ENCODE results near the gene GPR179.
"Not testable (repeated sequence)": the region's sequence is repeated elsewhere in the genome, so short reads cannot be mapped to it uniquely, and the experiment has no call there.

GPR179 gene

GRCh38 chr17:38322156-38322779 lies 21.5 kb downstream of the GPR179 start:
- no peak for DNase-seq

DNA sequence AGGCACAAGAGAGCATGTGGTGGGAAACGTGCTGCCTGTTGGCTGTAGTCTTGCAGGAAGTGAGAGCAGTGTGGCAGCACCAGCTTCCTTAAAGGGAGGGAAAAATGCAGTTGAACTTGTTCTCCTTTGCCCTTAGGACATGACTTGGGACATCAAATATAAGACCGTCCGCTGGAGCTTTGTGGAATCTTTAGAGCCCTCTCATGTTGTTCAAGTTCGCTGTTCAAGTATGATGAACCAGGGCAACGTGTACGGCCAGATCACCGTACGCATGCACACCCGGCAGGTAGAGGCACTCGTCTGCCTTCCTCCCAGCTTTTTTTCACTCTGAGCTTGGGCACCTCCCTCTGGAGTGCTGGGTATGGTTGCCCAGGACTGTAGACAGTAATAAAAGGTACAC lies 23.3 kb downstream of the GPR179 start:
- no peak for DNase-seq

- no peak for DNase-seq
Observed at GRCh38 chr17:38317081-38317480, 26.7 kb downstream of the GPR179 start.

DNA sequence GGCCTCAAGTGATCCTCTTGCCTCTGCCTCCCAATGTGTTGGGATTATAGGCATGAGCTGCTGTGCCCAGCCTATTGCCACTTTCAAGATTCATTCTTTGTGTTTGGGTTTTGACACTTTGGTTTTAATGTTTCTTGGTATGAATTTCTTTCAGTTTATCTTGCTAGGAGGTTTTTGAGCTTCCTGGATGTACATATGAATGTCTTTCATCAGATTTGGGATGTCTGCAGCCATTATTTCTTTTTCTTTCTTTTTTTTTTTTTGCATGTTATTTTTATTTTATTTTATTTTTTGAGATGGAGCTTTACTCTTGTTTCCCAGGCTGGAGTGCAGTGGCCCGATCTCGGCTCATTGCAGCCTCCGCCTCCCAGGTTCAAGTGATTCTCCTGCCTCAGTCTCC lies 28.3 kb downstream of the GPR179 start:
- no peak for DNase-seq

DNA sequence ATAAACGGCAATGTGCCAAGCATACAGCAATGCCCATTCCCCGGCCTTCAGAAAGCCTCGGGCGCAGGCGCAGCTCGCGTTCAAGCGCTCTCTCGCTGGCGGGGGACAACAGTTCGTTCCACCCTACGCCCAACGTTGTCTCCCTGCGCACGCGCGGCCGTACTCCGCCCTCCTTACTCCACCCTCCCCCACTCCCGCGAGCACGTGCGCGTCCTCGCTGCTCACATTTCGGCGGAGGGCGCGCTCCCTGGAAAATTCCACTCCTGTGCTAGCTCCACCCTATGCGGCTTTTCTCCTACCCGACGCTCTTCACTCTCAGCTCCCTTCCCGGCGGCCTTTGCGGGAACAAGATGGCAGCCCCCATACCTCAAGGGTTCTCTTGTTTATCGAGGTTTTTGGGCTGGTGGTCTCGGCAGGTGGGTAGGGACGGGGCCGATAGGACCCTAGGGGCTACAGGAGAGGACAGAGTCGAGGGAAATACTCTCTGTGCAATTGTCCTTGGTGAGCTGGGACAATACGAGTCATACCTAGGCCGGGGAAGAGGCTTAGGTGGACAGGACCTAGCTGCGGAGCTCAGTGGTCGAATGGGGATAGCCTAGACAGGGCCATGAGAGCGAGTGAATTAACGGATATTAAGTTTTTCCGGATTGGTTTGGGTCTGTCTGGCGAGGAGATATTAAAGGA lies 46.8 kb downstream of the GPR179 start, which contains the start of gene MRPL45:
Gene MRPL45, plus strand, starts transcription at position 335 of the 684 bp plus-strand sequence. Its CDS starts 16 bp downstream, at position 351.
- DNase-seq, result peak; percentile 91

DNA sequence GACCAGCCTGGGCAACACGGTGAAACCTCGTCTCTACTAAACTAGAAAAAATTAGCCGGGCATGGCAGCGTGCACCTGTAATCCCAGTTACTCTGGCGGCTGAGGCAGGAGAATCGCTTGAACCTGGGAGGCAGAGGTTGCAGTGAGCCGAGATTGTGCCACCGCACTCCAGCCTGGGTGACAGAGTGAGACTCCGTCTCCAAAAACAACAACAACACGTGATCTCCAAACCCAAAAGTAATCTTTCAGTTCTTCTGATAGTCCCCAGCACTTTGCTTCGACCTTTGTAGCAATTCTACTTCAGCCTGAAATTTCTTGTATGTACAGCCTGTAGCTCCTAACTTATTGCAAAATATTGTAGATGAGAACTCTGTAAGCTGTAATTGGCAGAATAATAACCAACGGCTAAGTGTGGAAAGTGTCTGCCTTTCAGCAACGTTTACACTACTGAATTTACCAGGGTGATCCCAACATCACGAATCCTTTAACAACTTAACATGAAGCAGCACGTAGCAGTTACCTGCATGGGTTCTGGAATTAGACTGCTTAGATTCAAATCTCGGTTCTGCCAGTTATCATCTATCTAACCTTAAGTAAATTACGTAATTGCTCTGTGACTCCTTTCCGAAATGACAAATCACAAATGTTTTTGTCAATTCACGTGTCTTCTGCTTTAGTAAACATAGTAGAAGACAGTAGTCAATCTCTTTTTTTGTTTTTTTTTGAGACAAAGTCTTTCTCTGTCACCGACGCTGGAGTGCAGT lies 48.0 kb downstream of the GPR179 start:
- DNase-seq, result not testable (repeated sequence)

DNA sequence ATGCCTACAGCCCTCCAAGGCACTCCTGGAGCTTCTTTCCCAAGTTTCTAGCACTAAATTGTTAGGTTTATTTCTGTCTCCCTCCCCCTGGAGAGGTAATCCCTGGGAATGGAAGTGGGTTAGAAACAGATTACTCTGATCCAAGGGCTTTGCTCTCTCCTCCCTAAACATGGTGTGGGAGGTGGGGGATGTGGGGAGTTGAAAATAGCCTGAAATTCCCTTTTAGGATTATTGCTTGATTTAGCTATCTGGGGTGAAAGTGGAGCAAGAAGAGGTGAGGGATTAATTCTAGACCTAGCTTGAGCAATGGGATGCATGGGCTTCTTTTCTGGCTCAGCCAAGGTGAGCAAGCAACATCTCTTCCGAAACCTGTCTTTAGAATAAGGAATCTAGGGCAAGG lies 54.0 kb downstream of the GPR179 start:
- not testable (repeated sequence) for DNase-seq

DNA sequence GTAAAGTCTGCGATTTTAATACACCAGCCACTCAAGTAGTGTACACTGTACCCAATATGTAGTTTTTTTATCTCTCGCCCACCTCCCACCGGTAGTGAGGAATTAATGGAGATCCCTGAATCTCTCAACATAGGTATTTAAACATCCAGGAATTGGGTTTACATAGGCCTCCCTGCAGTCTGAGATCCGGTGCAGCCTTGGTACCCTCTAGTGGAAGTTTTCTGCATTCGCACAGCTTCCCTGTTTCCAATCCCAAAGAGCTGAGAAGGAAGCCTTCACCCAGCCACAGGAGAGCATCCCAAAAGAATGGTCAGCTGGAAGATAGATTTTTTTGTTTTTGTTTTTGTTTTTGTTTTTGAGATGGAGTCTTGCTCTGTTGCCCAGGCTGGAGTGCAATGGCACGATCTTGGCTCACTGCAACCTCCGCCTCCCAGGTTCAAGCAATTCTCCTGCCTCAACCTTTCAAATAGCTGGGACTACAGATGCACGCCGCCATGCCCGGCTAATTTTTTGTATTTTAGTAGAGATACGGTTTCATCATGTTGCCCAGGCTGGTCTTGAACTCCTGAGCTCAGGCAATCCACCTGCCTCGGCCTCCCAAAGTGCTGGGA lies 55.4 kb downstream of the GPR179 start:
- DNase-seq, result not testable (repeated sequence)

DNA sequence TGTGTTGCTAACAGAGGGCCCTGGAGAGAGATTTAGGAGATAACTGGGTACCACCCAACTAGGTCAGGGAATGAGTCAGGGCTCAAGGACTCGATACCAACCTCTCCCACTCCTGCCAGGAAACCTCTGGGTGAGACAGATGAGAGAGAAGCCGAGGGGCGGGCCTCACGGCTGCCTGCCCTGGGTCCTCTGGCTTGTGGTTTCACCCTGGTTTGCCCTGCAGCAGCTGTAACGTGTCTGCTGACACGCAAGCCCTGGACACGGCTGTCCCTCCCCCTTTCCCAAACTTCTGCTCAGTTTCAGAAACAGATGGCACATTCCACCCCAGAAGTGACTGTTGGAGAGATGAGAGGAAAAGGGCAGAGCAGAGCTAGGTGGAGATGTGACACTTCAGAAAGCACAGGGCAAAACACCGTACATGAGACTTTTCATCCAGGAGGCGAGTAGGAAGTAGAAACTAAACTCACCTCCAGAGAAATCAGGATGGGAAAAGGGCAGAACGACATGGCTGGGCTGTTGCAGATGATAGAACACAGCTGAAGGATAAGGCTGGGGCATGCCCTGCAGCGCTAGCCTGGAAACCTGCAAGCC lies 57.2 kb downstream of the GPR179 start:
- not testable (repeated sequence) for DNase-seq

DNA sequence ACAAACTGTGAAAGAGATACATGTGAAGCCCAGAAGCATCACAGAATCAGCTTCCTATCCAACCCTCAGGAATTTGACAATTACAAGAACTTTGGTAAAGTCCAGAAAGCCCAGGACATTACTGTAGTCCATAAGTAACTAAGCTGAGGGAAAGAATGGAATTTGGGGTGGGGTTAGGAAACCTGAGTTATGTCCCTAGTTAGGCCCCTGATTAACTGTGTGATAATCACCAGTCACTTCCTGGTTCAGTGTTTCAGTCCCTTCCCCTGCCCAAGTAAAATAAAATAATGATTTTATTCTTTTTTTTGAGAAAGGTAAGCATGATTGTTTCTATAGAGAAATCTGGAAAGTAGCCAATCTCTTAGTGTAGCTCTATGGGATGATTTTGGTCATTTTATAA lies 57.8 kb downstream of the GPR179 start:
- not testable (repeated sequence) for DNase-seq

Data from NCI-H1436 treated with DMSO at 0.1 percent for 48 hours (cell line).